PC-3 (cell line): ENCODE results near the gene PDZRN3. TPM values are rescaled to one million over a fixed set of nuclear protein-coding genes. Genes with fewer than 3 reads are reported as not detected.

Experiments
- ATAC-seq: fragments of 200-7000 bp; cut with Tn5 transposase; 2 replicates; pipeline ENCODE4 v1.9.1; 2020; ENCODE audit warnings: mild to moderate bottlenecking, moderate library complexity
- BruUV-seq: library from RNA; stranded (reverse); fragments of 400-500 nt; replicated peaks from 2 replicates; lab custom pipeline; 2021; lab: Mats Ljungman, UMichigan
- CTCF ChIA-PET: fragments of 300-600 bp; sonication (Branson Sonifier 250); formaldehyde crosslinking; loops from one replicate; lab custom pipeline; 2022; ENCODE audit warnings: antibody characterized with exemption; lab: Charles Lee
- POLR2A ChIA-PET: fragments of 300-600 bp; sonication (Branson Sonifier 250); formaldehyde crosslinking; loops from one replicate; lab custom pipeline; 2022; ENCODE audit warnings: antibody characterized with exemption; ENCODE audit not compliant: unreplicated experiment; lab: Charles Lee
- DNase-seq: peaks from one replicate; pipeline ENCODE4 v3.0.0-alpha.2; 2015
- H2AFZ ChIP-seq: fragments of 300-600 bp; sonication (generic); 2 replicates; pipeline ENCODE4 v1.6.0; 2016; ENCODE audit warnings: antibody characterized with exemption, low read length
- H3F3A ChIP-seq: fragments of 300-600 bp; sonication (generic); one replicate; pipeline ENCODE4 v1.6.0; 2017; ENCODE audit warnings: antibody characterized with exemption, low read length, control low read depth, mild to moderate bottlenecking; ENCODE audit not compliant: unreplicated experiment
- H3K27ac ChIP-seq: fragments of 300-600 bp; sonication (generic); 2 replicates; pipeline ENCODE4 v1.5.1; 2016; ENCODE audit warnings: mild to moderate bottlenecking, low read length
- H3K27me3 ChIP-seq: fragments of 300-600 bp; sonication (generic); 2 replicates; pipeline ENCODE4 v1.6.1; 2016; ENCODE audit warnings: low read length, mixed read lengths
- H3K36me3 ChIP-seq: fragments of 300-600 bp; sonication (generic); 2 replicates; pipeline ENCODE4 v1.6.1; 2016; ENCODE audit warnings: low read depth, mixed run types, low read length, mixed read lengths
- H3K4me1 ChIP-seq: fragments of 300-600 bp; sonication (generic); 2 replicates; pipeline ENCODE4 v1.5.1; 2016; ENCODE audit warnings: low read length; ENCODE audit not compliant: insufficient read depth
- H3K4me2 ChIP-seq: fragments of 300-600 bp; sonication (generic); 2 replicates; pipeline ENCODE4 v1.6.0; 2016; ENCODE audit warnings: low read length
- H3K4me3 ChIP-seq: fragments of 300-600 bp; sonication (generic); 2 replicates; pipeline ENCODE4 v1.5.1; 2016; ENCODE audit warnings: mild to moderate bottlenecking, low read length, mixed read lengths
- H3K79me2 ChIP-seq: fragments of 300-600 bp; sonication (generic); 2 replicates; pipeline ENCODE4 v1.6.1; 2017; ENCODE audit warnings: low read length, mixed read lengths
- H3K9ac ChIP-seq: fragments of 300-600 bp; sonication (generic); 2 replicates; pipeline ENCODE4 v1.6.0; 2016; ENCODE audit warnings: mild to moderate bottlenecking, low read length
- H3K9me2 ChIP-seq: fragments of 300-600 bp; sonication (generic); replicated peaks from 2 replicates; pipeline ENCODE4 v1.6.1; 2016; ENCODE audit warnings: mixed run types, low read length, mixed read lengths
- H3K9me3 ChIP-seq: fragments of 300-600 bp; sonication (generic); 2 replicates; pipeline ENCODE4 v1.6.1; 2016; ENCODE audit warnings: low read length, mixed read lengths
- H4K20me1 ChIP-seq: fragments of 300-600 bp; sonication (generic); 2 replicates; pipeline ENCODE4 v1.6.1; 2016; ENCODE audit warnings: low read length, mixed read lengths
- CTCF ChIP-seq: fragments of 300-600 bp; sonication (generic); conservative IDR thresholded peaks from 2 replicates; pipeline ENCODE4 v1.5.1; 2017; ENCODE audit warnings: antibody characterized with exemption, low read depth, mild to moderate bottlenecking, low read length
- EZH2 ChIP-seq: fragments of 300-600 bp; sonication (generic); IDR thresholded peaks from one replicate; pipeline ENCODE4 v1.6.1; 2017; ENCODE audit warnings: antibody characterized with exemption, mild to moderate bottlenecking, low read length; ENCODE audit not compliant: unreplicated experiment
- EZH2phosphoT487 ChIP-seq: fragments of 300-600 bp; sonication (generic); IDR thresholded peaks from 2 replicates; pipeline ENCODE4 v1.6.1; 2018; ENCODE audit warnings: mild to moderate bottlenecking, antibody characterized with exemption, low read length, borderline replicate concordance
- intact Hi-C: fragments of 100-400 bp; cut with micrococcal nuclease; formaldehyde crosslinking; loops from 2 replicates; pipeline ENCODE4 v1.9.0; 2023
- total RNA-seq: library from RNA; depleted of rRNA; stranded (reverse); fragments of >200 nt; gene quantifications from 2 replicates; pipeline ENCODE4 v1.2.3, GENCODE V29; 2014

Gene PDZRN3
- total RNA-seq, 1 experiment from 2014 or later = not detected

GRCh38 chr3:73618461-73618860, 6.3 kb downstream of the PDZRN3 start:
- Histone ChIP-seq H3K27ac (no peak overlapping the region), H3K4me2 (no peak overlapping the region), H4K20me1 (no peaks in the 10 kb centered on the region), H3K9me3 (no peaks in the 10 kb centered on the region), H2AFZ (no peak overlapping the region), H3K4me1 (no peaks in the 10 kb centered on the region), H3K4me3 (no peak overlapping the region), H3K27me3 (0 out of 2 replicates have a peak, but pooled peaks cover 18% of the 10 kb centered on the region), H3K9me2 (no peaks in the 10 kb centered on the region), H3K9ac (no peak overlapping the region), H3K79me2 (no peaks in the 10 kb centered on the region), H3K36me3 (no peaks in the 10 kb centered on the region), H3F3A (no peaks in the 10 kb centered on the region)
- intact Hi-C loops = no loop called here
- TF ChIP-seq EZH2 (no peak), EZH2phosphoT487 (no peak), CTCF (no peak)
- DNase-seq (no peak), ATAC-seq (no peak)
- CTCF ChIA-PET = no interaction called here
- BruUV-seq = no TSS peak
- POLR2A ChIA-PET = no interaction called here

DNA sequence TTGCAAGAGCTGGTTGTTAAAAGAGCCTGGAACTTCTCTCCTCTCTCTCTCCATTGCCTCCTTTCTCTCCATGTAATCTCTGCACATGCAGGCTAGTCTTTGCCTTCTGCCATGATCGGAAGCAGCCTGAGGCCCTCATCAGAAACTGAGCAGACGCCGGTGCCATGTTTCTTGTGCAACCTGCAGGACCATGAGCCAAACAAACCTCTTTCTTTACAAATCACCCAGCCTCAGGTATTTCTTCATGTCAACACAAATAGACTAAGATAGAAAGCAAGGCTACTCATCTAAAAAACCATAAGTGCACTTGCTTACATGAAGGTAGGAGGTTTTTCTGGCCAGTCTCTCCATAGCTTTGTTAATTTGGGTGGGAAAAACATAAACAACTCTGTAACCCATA, 8.7 kb downstream of the PDZRN3 start:
- 0 out of 2 replicates have a peak, but pooled peaks cover 3% of the 10 kb centered on the region for H3K27me3 ChIP-seq
- H3K9me3 ChIP-seq = no peaks in the 10 kb centered on the region
- H3K9me2 ChIP-seq = no peaks in the 10 kb centered on the region
- intact Hi-C loops = no loop called here
- H3K4me1 ChIP-seq = no peaks in the 10 kb centered on the region
- CTCF ChIA-PET = no interaction called here
- H4K20me1 ChIP-seq = no peaks in the 10 kb centered on the region
- H3F3A ChIP-seq = no peaks in the 10 kb centered on the region
- TF ChIP-seq EZH2 (no peak), EZH2phosphoT487 (no peak), CTCF (no peak)
- no peak overlapping the region for H3K4me2 ChIP-seq
- ATAC-seq = no peak
- no peak for DNase-seq
- POLR2A ChIA-PET = no interaction called here
- no peak overlapping the region for H3K27ac ChIP-seq
- no peaks in the 10 kb centered on the region for H3K36me3 ChIP-seq
- no peak overlapping the region for H3K4me3 ChIP-seq
- no peaks in the 10 kb centered on the region for H3K79me2 ChIP-seq
- H3K9ac ChIP-seq = no peak overlapping the region
- BruUV-seq = no TSS peak
- no peak overlapping the region for H2AFZ ChIP-seq

GRCh38 chr3:73614419-73614818, 10.3 kb downstream of the PDZRN3 start:
- ChIA-PET POLR2A (no interaction called here), CTCF (no interaction called here)
- H3K4me1 ChIP-seq = no peaks in the 10 kb centered on the region
- H2AFZ ChIP-seq = no peak overlapping the region
- H3K9me3 ChIP-seq = no peaks in the 10 kb centered on the region
- H4K20me1 ChIP-seq = no peaks in the 10 kb centered on the region
- H3K9me2 ChIP-seq = no peaks in the 10 kb centered on the region
- H3K9ac ChIP-seq = no peak overlapping the region
- intact Hi-C loops = no loop called here
- no peaks in the 10 kb centered on the region for H3K36me3 ChIP-seq
- H3K27ac ChIP-seq = no peak overlapping the region
- no peaks in the 10 kb centered on the region for H3K27me3 ChIP-seq
- BruUV-seq = no TSS peak
- ATAC-seq (no peak), DNase-seq (no peak)
- no peak overlapping the region for H3K4me2 ChIP-seq
- no peaks in the 10 kb centered on the region for H3K79me2 ChIP-seq
- H3K4me3 ChIP-seq = no peak overlapping the region
- TF ChIP-seq CTCF = no peak
- no peak for TF ChIP-seq EZH2phosphoT487
- TF ChIP-seq EZH2 = no peak
- no peaks in the 10 kb centered on the region for H3F3A ChIP-seq
